Fibroblast of pulmonary artery (primary cell): Measurements from ENCODE around the gene PRDM15.

Source experiments
- DNase-seq: peaks from one replicate; pipeline ENCODE4 v3.0.0-alpha.2; 2010; ENCODE audit warnings: low read depth
- H3K4me3 ChIP-seq: replicated peaks from 2 replicates; pipeline ENCODE4 v1.5.1; 2011; ENCODE audit warnings: low read depth, mild to moderate bottlenecking, control low read depth, low read length, moderate library complexity
- CTCF ChIP-seq: IDR thresholded peaks from 2 replicates; pipeline ENCODE4 v1.5.1; 2011; ENCODE audit warnings: mild to moderate bottlenecking, control low read depth, low read length, inconsistent platforms; ENCODE audit errors: missing control alignments

PRDM15 gene

DNA sequence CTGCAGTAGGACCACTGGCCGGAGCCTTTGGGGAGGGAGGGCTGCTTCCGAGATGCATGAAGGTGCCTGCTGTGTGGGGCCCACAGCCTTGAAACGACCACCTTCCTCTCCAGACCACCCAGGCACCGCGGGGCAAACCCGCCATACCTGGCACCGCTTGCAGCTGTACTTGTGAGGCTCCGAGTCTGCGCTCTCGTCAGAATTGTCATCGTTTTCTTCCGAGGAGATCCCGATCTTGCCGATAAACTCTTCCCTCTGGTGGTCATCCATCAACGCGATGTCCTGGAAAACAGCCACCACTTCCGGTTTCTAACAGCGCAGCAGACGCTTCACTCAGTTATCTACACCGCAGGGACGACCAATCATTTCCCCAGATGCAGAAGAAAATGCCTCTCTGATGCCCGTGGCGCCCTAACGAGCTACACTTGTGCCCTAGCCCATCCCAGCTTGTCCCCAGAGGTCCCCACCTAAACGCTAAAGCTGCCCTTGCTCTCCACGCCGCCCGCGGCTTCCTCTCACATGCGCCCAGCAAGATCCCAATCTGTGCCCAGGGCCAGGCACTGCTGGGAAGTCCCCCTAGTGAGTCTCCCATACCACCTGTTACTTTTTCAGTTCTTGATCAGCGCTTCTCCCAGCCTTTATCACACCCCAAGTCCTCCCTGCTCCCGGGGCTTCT, 57.2 kb downstream of the PRDM15 start:
- H3K4me3 ChIP-seq: no peak overlapping the region
- TF ChIP-seq CTCF: no peak
- DNase-seq: no peak

GRCh38 chr21:41821081-41821755, 57.9 kb downstream of the PRDM15 start:
- no peak for DNase-seq
- H3K4me3 ChIP-seq: no peak overlapping the region
- no peak for TF ChIP-seq CTCF

- H3K4me3 ChIP-seq: no peak overlapping the region
Observed at GRCh38 chr21:41820384-41821080, 58.6 kb downstream of the PRDM15 start.

GRCh38 chr21:41819856-41820281, 59.3 kb downstream of the PRDM15 start:
- DNase-seq: no peak
- TF ChIP-seq CTCF: no peak
- H3K4me3 ChIP-seq: no peak overlapping the region

More at GRCh38 chr21:41820384-41821080, 58.6 kb downstream of the PRDM15 start:
- no peak for TF ChIP-seq CTCF
- DNase-seq: no peak

- no peak overlapping the region for H3K4me3 ChIP-seq
- no peak for DNase-seq
- TF ChIP-seq CTCF: no peak
Observed at GRCh38 chr21:41819236-41819855, 59.8 kb downstream of the PRDM15 start.

DNA sequence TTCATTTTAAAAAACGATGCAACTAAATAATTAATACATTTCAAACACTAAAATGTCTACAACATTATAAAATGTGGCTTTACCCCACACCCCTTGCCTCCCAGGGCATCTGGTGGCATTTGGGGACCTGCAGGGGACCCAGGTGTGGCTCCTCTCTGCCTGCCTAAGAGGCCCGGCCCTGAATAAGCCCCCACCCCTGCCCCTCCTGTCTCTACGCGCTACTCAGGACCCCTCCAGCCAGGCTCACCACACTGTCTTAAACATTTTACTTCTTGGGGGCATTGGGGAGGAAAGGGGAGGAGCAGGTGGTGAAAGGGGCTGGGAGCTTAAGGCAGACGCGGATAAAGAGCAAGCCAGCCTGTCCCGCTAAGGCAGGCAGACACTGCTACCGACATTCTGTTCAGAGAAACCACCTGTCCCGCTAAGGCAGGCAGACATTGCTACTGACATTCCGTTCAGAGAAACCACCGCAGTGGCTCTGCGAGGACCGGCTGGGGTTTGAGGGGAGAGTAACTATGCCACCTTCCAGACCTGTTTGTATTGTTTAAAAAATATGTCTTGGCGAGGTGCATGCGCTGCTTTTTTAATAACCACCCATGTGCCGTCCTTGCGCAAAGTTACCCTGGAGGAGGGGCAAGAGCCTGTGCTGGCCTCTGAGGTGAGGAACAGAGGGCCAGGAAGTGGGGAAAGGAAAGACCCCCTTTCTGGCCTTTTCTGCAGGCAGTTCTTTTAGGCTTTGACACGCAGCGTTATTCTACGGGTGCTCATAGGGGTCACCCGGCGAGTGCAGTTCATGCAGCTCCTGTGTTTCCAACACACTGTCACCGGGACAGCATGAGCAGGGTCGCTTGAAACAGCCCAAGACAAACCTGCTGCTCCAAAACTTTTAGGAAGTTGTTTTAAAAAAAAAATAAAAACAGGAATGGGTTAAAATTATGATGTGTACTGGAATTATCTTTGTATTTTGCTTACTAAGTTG, 61.0 kb downstream of the PRDM15 start:
- no peak for TF ChIP-seq CTCF
- DNase-seq: no peak
- no peak overlapping the region for H3K4me3 ChIP-seq
